HL-60 (cell line): ENCODE measurements around the gene IGLON5.

ENCODE experiments used
- GABPA ChIP-seq: IDR thresholded peaks from 2 replicates; pipeline ENCODE4 v1.6.1; 2012; ENCODE audit warnings: low read depth
- POLR2AphosphoS5 ChIP-seq: IDR thresholded peaks from 2 replicates; pipeline ENCODE4 v1.6.1; 2012; ENCODE audit warnings: low read depth

DNA sequence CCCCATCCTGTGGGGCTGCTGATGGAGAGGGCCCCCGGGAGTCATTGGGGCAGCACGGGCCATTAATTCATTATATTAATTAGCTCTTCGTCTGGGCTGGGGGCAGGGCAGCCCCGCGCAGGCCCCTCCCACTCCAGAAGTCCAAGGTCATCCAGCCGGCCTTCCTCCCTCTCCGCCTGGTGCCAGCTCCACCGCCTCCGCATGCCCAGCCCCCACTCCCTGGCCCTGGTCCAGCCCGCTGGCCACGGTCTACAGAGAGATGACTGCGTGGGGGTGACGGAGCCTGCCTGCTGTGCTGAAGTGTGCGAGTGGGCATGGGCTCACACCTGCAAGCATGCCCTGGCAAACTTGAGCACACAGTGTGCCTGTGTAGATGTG lies 8.8 kb downstream of the IGLON5 start:
- TF ChIP-seq POLR2AphosphoS5: no peak
- no peak for TF ChIP-seq GABPA
